K562 (cell line): ENCODE data around the gene SRBD1. TPM values are rescaled to one million over a fixed set of nuclear protein-coding genes. Genes with fewer than 3 reads are reported as not detected.
A peak's percentile ranks its signal among the peaks of the same experiment; 100 is the strongest.

Experiments used
- ATAC-seq: fragments of 200-7000 bp; cut with Tn5 transposase; 3 replicates; pipeline ENCODE4 v1.9.1; 2020; ENCODE audit warnings: moderate library complexity
- BruUV-seq: library from RNA; stranded (reverse); fragments of 400-500 nt; replicated peaks from 2 replicates; lab custom pipeline; 2021; lab: Mats Ljungman, UMichigan
- CTCF ChIA-PET: fragments of 300-600 bp; formaldehyde crosslinking; extraction: SDS; loops from one replicate; lab custom pipeline; 2021; ENCODE audit warnings: low intra/inter-chr PET ratio; lab: Yijun Ruan, JAX
- POLR2A ChIA-PET: fragments of 300-600, 350-650 bp; sonication (Branson Sonifier 250); formaldehyde crosslinking; extraction: SDS; loops from one replicate; lab custom pipeline; 2021; ENCODE audit warnings: antibody characterized with exemption, inconsistent platforms; lab: Yijun Ruan, JAX
- DNase-seq, 4 experiments: peaks; one replicate each; pipeline versions ENCODE4 v3.0.0 to v3.0.0-alpha.2; 2011 to 2018; ENCODE audit warnings: low spot score in 3 of 4, mixed read lengths in 3 of 4; ENCODE audit errors: extremely low read depth in 1 of 4
- FAIRE-seq: peaks from 2 replicates; lab custom pipeline; 2011; peaks lifted over from hg19 to GRCh38; lab: Jason Lieb, UNC
- H2AFZ ChIP-seq: 2 replicates; pipeline ENCODE4 v1.6.0; 2011; ENCODE audit warnings: low read depth, low read length, control low read depth, inconsistent platforms
- H3K27ac ChIP-seq: fragments of 200-600 bp; 3 replicates; pipeline ENCODE4 v1.8.0; 2011; ENCODE audit warnings: low read depth, mild to moderate bottlenecking, control low read depth, inconsistent platforms, low read length, moderate library complexity, mixed read lengths; ENCODE audit errors: extremely low read depth
- H3K27me3 ChIP-seq, 2 experiments: fragments of 300-600 bp in 1 of 2; 2 replicates in 1 of 2; 3 replicates in 1 of 2; pipeline versions ENCODE4 v1.6.0 to v1.8.0; 2011; ENCODE audit warnings: inconsistent platforms in 2 of 2, low read length in 2 of 2, mild to moderate bottlenecking in 1 of 2, mixed read lengths in 1 of 2, moderate library complexity in 1 of 2; ENCODE audit not compliant: control insufficient read depth in 2 of 2, insufficient read depth in 2 of 2
- H3K36me3 ChIP-seq: fragments of 300-600 bp; 3 replicates; pipeline ENCODE4 v1.8.0; 2011; ENCODE audit warnings: mild to moderate bottlenecking, low read length, inconsistent platforms; ENCODE audit not compliant: control insufficient read depth, insufficient read depth
- H3K4me1 ChIP-seq, 2 experiments: fragments of 200-600 bp in 1 of 2; replicated peaks in 1 of 2; 2 replicates in 1 of 2; 3 replicates in 1 of 2; pipeline versions ENCODE4 v1.5.1 to v1.8.0; 2011; ENCODE audit warnings: inconsistent platforms in 2 of 2, low read length in 2 of 2, mild to moderate bottlenecking in 1 of 2, mixed read lengths in 1 of 2, moderate library complexity in 1 of 2; ENCODE audit not compliant: control insufficient read depth in 2 of 2, insufficient read depth in 2 of 2
- H3K4me2 ChIP-seq: 2 replicates; pipeline ENCODE4 v1.6.1; 2011; ENCODE audit warnings: low read length, control low read depth, inconsistent platforms, mixed read lengths; ENCODE audit not compliant: insufficient read depth
- H3K4me3 ChIP-seq: fragments of 200-600 bp; sonication (generic), shearing (Covaris generic); 2 replicates; pipeline ENCODE4 v1.5.1; 2016; ENCODE audit warnings: control low read depth, inconsistent platforms
- H3K79me2 ChIP-seq: fragments of 200-600 bp; 3 replicates; pipeline ENCODE4 v1.8.0; 2011; ENCODE audit warnings: low read length, inconsistent platforms; ENCODE audit not compliant: control insufficient read depth, insufficient read depth
- H3K9ac ChIP-seq, 2 experiments: 2 replicates each; pipeline versions ENCODE4 v1.6.0 to v1.6.1; 2011; ENCODE audit warnings: low read depth in 2 of 2, low read length in 2 of 2, control low read depth in 1 of 2, inconsistent platforms in 1 of 2, mild to moderate bottlenecking in 1 of 2, mixed read lengths in 1 of 2; ENCODE audit not compliant: insufficient read depth in 1 of 2
- H3K9me1 ChIP-seq: one replicate; pipeline ENCODE4 v1.6.0; 2011; ENCODE audit warnings: inconsistent platforms, mild to moderate bottlenecking, low read length, moderate library complexity; ENCODE audit not compliant: control insufficient read depth, insufficient read depth
- H3K9me3 ChIP-seq: replicated peaks from 2 replicates; pipeline ENCODE4 v1.5.1; 2011; ENCODE audit warnings: low read depth, low read length, inconsistent platforms; ENCODE audit not compliant: control insufficient read depth, insufficient read depth
- H4K20me1 ChIP-seq: replicated peaks from 2 replicates; pipeline ENCODE4 v1.6.1; 2011; ENCODE audit warnings: low read length, inconsistent platforms, mixed read lengths; ENCODE audit not compliant: control insufficient read depth, insufficient read depth
- BRCA1 ChIP-seq, 2 experiments: fragments of 450-650 bp in 1 of 2; sonication (generic) in 1 of 2; formaldehyde crosslinking in 1 of 2; IDR thresholded peaks; 2 replicates each; pipeline versions ENCODE4 v1.5.0 to v1.6.1; 2017 to 2020; ENCODE audit warnings: mild to moderate bottlenecking in 1 of 2, missing genetic modification reagents in 1 of 2
- CEBPG ChIP-seq, 3 experiments: fragments of 200-800 bp in 1 of 3; sonication (Bioruptor generic) in 1 of 3; sonication (generic) in 1 of 3; formaldehyde crosslinking in 1 of 3; IDR thresholded peaks in 2 of 3; conservative IDR thresholded peaks in 1 of 3; 2 replicates each; pipeline versions ENCODE4 v1.6.1 to v1.8.0; 2016 to 2022; ENCODE audit warnings: missing compliant biosample characterization in 2 of 3, missing genetic modification characterization in 2 of 3, mild to moderate bottlenecking in 1 of 3, missing genetic modification reagents in 1 of 3
- CTBP1 ChIP-seq: fragments of 450-650 bp; IDR thresholded peaks from 2 replicates; pipeline ENCODE4 v1.6.1; 2016; ENCODE audit warnings: borderline replicate concordance
- CTCF ChIP-seq, 3 experiments: IDR thresholded peaks in 2 of 3; conservative IDR thresholded peaks in 1 of 3; 2 replicates each; pipeline ENCODE4 v1.5.1; 2011 to 2012; ENCODE audit warnings: low read length in 3 of 3, mild to moderate bottlenecking in 3 of 3, control low read depth in 2 of 3, improper control_type of control experiment in 1 of 3, inconsistent platforms in 1 of 3, low read depth in 1 of 3, mixed read lengths in 1 of 3, moderate library complexity in 1 of 3; ENCODE audit not compliant: insufficient read depth in 2 of 3
- GTF3C2 ChIP-seq: IDR thresholded peaks from 3 replicates; pipeline ENCODE4 v1.6.1; 2011; ENCODE audit warnings: borderline replicate concordance, mild to moderate bottlenecking, moderate library complexity; ENCODE audit not compliant: insufficient read length; ENCODE audit errors: extremely low read depth
- MAFK ChIP-seq: IDR thresholded peaks from 2 replicates; pipeline ENCODE4 v1.6.1; 2011; ENCODE audit warnings: low read length, improper control_type of control experiment
- POLR3A ChIP-seq: IDR thresholded peaks from 2 replicates; pipeline ENCODE4 v1.6.1; 2011; ENCODE audit warnings: borderline replicate concordance, mild to moderate bottlenecking, moderate library complexity; ENCODE audit not compliant: insufficient read length, insufficient read depth; ENCODE audit errors: extremely low read depth
- SP2 ChIP-seq: IDR thresholded peaks from 2 replicates; pipeline ENCODE4 v1.6.1; 2011; ENCODE audit warnings: mild to moderate bottlenecking, low read depth, low read length, moderate library complexity; ENCODE audit not compliant: poor library complexity, severe bottlenecking; ENCODE audit errors: extremely low read depth
- ZNF717 ChIP-seq: fragments of 250-450 bp; sonication (Bioruptor Pico); IDR thresholded peaks from 2 replicates; pipeline ENCODE4 v1.5.0; 2021
- WGBS: fragments of 100-300 bp; shearing (Covaris generic); methylation state at CpG from one replicate; pipeline ENCODE4 v1.1.6; 2016; ENCODE audit warnings: low coverage, mixed read lengths; ENCODE audit not compliant: insufficient coverage; ENCODE audit errors: missing lambda C conversion rate; 5-methylcytosine and 5-hydroxymethylcytosine counted together
- in situ Hi-C: fragments of 300-500 bp; cut with MboI; formaldehyde crosslinking; loops from 4 replicates; pipeline ENCODE4 v1.15.0; 2018; ENCODE audit warnings: inconsistent platforms, mixed read lengths
- intact Hi-C: fragments of 100-400 bp; cut with micrococcal nuclease; formaldehyde crosslinking; loops from 2 replicates; pipeline ENCODE4 v1.14.2; 2022
- polyA plus RNA-seq, 8 experiments: library from polyadenylated mRNA; depleted of rRNA in 4 of 8; stranded (reverse) in 5 of 8; unstranded in 3 of 8; fragments of >200 nt; fragmentation: Nextera tagmentation in 2 of 8; fragmentation: Illumina TruSeq in 1 of 8; extraction: Ambion mirVana in 2 of 8; extraction: Trizol in 1 of 8; gene quantifications; 2 replicates each; pipeline versions ENCODE4 v1.2.1 to v1.2.3, GENCODE V29; 2011 to 2014; ENCODE audit warnings: inconsistent platforms in 1 of 8, missing spikeins in 1 of 8
- total RNA-seq, 7 experiments: library from RNA; depleted of rRNA in 6 of 7; stranded (reverse); fragments of >200 nt in 6 of 7; fragmentation: Illumina TruSeq in 2 of 7; extraction: Trizol in 2 of 7; gene quantifications; 2 replicates each; pipeline versions ENCODE4 v1.2.1 to v1.2.3, GENCODE V29; 2011 to 2021; ENCODE audit warnings: low replicate concordance in 1 of 7

Gene SRBD1
- total and polyA plus RNA-seq, 9 of the 15 experiments (the other 6 are each of a cell fraction or from before 2014, with no cell fraction given): 6.9 to 23.2 (median 14.7) TPM

- Histone ChIP-seq H2AFZ (no peak overlapping the region), H4K20me1 (no peaks in the 10 kb centered on the region), H3K27ac (no peak overlapping the region), H3K36me3 (peaks cover 31% of the 10 kb centered on the region; the same call in 2 of the 3 replicates), H3K27me3 (no peaks in the 10 kb centered on the region), H3K9ac (no peak overlapping the region), H3K4me2 (no peak overlapping the region), H3K4me1 (peaks cover 3 to 25% of the 10 kb centered on the region in 2 experiments; a peak in 4 of 5 replicates), H3K9me1 (no peaks in the 10 kb centered on the region), H3K9me3 (no peaks in the 10 kb centered on the region), H3K79me2 (peaks cover 45% of the 10 kb centered on the region), H3K4me3 (no peak overlapping the region)
- FAIRE-seq (no peak), DNase-seq (no peak), ATAC-seq (no peak)
- WGBS: 95% methylated on average over 5 of the region's 5 CpGs
- CTCF ChIA-PET: no interaction called here
- in situ Hi-C loops (no loop called here), intact Hi-C loops (no loop called here)
- no TSS peak for BruUV-seq
- POLR2A ChIA-PET: interaction anchor here (0.6 kb wide), 1 partner anchor 45 kb away, joined by 4 read pairs; no protein-coding TSS in a partner anchor
- TF ChIP-seq SP2 (no peak), CEBPG (CRISPR knock-in tag; IDR thresholded peaks at IDR 0.05) (no peak), CEBPG (tag; conservative IDR thresholded peaks at IDR 0.05 in 1 of 2, IDR thresholded peaks at IDR 0.05 in 1 of 2) (no peak), CTBP1 (no peak)
These were observed 24.5 kb downstream of the SRBD1 start for GRCh38 chr2:45586600-45586999.

- H3K27me3 ChIP-seq: no peaks in the 10 kb centered on the region
- ChIA-PET CTCF (interaction anchor here (0.6 kb wide), 1 partner anchor 59 kb away, joined by 3 read pairs; no protein-coding TSS in a partner anchor), POLR2A (no interaction called here)
- H3K9ac ChIP-seq: no peak overlapping the region
- ATAC-seq (peak; percentile 70), FAIRE-seq (peak; percentile 63), DNase-seq (peak in 1 of 4 experiments; percentile 33)
- no peaks in the 10 kb centered on the region for H4K20me1 ChIP-seq
- no peak overlapping the region for H3K4me2 ChIP-seq
- intact Hi-C loops (no loop called here), in situ Hi-C loops (no loop called here)
- H3K27ac ChIP-seq: no peak overlapping the region
- WGBS: 63% methylated on average over 5 of the region's 5 CpGs
- H3K4me3 ChIP-seq: no peak overlapping the region
- no peak overlapping the region for H2AFZ ChIP-seq
- peaks cover 39% of the 10 kb centered on the region for H3K79me2 ChIP-seq
- H3K9me1 ChIP-seq: no peaks in the 10 kb centered on the region
- H3K4me1 ChIP-seq: peaks cover 3 to 19% of the 10 kb centered on the region in 2 experiments; a peak in 3 of 5 replicates
- H3K9me3 ChIP-seq: no peaks in the 10 kb centered on the region
- H3K36me3 ChIP-seq: peaks cover 31% of the 10 kb centered on the region
- no TSS peak for BruUV-seq
- TF ChIP-seq GTF3C2 (no peak), MAFK (no peak), POLR3A (no peak), CTCF (IDR thresholded peaks at IDR 0.05 in 2 of 3, conservative IDR thresholded peaks at IDR 0.05 in 1 of 3; ENCODE audit: insufficient read depth in 2 of 3, low read depth in 1 of 3, low read length in 3 of 3) (peak; percentile 49 to 61 (median 60); a peak in 5 of 6 replicates), BRCA1 (IDR thresholded peaks at IDR 0.05) (no peak), BRCA1 (CRISPR knock-in tag; IDR thresholded peaks at IDR 0.05) (no peak), ZNF717 (CRISPR knock-in tag) (no peak)
These were observed 25.7 kb downstream of the SRBD1 start for GRCh38 chr2:45585267-45585861.
